ENCODE results near the gene MS4A14. TPM values are rescaled to one million over a fixed set of nuclear protein-coding genes. Genes with fewer than 3 reads are reported as not detected.

Gene MS4A14
- total RNA-seq, 1 donor from 2014 or later, result not detected

DNA sequence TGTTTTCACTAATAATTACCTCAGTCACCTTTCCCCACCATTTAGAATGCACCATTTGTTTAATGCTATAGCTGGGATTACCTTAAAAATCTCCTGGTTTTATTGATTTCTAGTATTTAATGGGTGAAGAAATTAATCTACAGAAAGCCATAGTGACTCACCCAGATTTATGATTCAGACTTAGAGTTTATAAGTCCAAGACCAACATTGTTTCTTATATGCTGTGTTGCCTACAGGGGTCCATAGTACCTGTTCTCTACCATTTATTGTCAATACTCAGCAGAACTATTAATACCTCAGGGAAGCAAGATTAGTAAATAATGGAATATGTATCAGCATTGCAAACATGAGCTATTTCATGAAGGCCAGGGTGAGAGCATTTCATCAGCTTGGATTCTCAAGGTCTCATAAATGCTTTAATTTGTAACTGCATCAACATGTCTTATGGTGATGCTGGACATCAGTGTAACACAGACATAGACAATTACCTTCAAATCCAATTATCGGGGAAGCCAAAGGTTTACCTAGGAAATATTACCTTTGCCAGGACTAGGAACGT, 25.9 kb upstream of the MS4A14 start:
- Mint-ChIP-seq H3K4me1 (ENCODE audit: low read depth) (no peaks in the 10 kb centered on the region), H3K27ac (no peak overlapping the region), H3K4me3 (ENCODE audit: low read depth) (no peak overlapping the region), H3K27me3 (ENCODE audit: low read depth) (no peaks in the 10 kb centered on the region), H3K9me3 (no peaks in the 10 kb centered on the region), H3K36me3 (ENCODE audit: low read depth) (no peaks in the 10 kb centered on the region)
- no peak for DNase-seq (ENCODE audit: low spot score)
- intact Hi-C loops (cut with micrococcal nuclease), result no loop called here

DNA sequence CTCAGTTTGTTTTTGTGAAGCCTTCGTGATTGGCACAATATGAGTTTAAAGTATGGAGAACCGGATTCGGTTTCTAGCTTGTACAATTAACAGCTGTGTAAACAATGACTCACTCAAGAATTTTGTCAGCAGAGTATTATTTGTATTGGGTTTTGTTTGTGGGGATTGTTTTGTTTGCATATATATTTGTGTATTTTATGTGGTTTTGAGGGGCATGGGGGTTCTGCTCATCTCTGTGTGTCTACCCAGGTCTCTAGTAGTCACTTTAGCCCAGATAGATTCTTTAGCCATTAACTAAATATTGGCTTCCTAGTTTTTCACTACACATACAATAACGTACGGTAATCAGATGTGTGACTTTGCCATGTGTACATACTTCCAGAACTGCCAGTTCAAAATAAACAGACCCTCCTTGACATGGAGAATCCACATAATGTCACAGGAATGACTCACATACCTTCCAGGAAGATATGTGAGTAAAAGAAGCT, 25.4 kb upstream of the MS4A14 start:
- Mint-ChIP-seq H3K27me3 (ENCODE audit: low read depth) (no peaks in the 10 kb centered on the region), H3K4me1 (ENCODE audit: low read depth) (no peaks in the 10 kb centered on the region), H3K27ac (no peak overlapping the region), H3K4me3 (ENCODE audit: low read depth) (no peak overlapping the region), H3K36me3 (ENCODE audit: low read depth) (no peaks in the 10 kb centered on the region), H3K9me3 (no peaks in the 10 kb centered on the region)
- intact Hi-C loops (cut with micrococcal nuclease), result no loop called here
- no peak for DNase-seq (ENCODE audit: low spot score)

GRCh38 chr11:60371386-60371785, 24.9 kb upstream of the MS4A14 start:
- Mint-ChIP-seq H3K27me3 (ENCODE audit: low read depth) (no peaks in the 10 kb centered on the region), H3K9me3 (no peaks in the 10 kb centered on the region), H3K36me3 (ENCODE audit: low read depth) (no peaks in the 10 kb centered on the region), H3K27ac (no peak overlapping the region), H3K4me1 (ENCODE audit: low read depth) (no peaks in the 10 kb centered on the region), H3K4me3 (ENCODE audit: low read depth) (no peak overlapping the region)
- intact Hi-C loops (cut with micrococcal nuclease), result no loop called here
- DNase-seq (ENCODE audit: low spot score), result no peak

DNA sequence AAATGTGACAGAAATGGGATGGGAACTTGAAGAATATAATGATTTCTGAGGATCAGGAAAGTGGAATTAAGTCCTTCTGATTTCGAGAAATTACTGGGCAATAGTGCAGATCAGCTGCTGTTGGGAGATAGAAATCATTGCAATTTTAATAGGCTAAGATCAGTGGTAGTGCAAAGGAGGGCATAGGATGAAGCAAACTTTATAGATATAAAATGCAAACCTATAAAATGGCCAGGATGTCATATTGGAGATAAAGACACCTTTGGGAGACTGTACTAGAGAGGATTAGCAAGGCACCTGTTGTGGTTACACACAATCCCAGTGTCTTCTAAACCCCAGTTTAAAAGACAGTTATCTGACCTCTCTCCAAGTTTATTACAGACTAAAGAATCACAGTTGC, 24.4 kb upstream of the MS4A14 start:
- no peaks in the 10 kb centered on the region for H3K4me1 Mint-ChIP-seq (ENCODE audit: low read depth)
- no peaks in the 10 kb centered on the region for H3K36me3 Mint-ChIP-seq (ENCODE audit: low read depth)
- intact Hi-C loops (cut with micrococcal nuclease), result no loop called here
- H3K27ac Mint-ChIP-seq, result no peak overlapping the region
- H3K4me3 Mint-ChIP-seq (ENCODE audit: low read depth), result no peak overlapping the region
- no peak for DNase-seq (ENCODE audit: low spot score)
- H3K27me3 Mint-ChIP-seq (ENCODE audit: low read depth), result peaks cover 2% of the 10 kb centered on the region
- no peaks in the 10 kb centered on the region for H3K9me3 Mint-ChIP-seq

DNA sequence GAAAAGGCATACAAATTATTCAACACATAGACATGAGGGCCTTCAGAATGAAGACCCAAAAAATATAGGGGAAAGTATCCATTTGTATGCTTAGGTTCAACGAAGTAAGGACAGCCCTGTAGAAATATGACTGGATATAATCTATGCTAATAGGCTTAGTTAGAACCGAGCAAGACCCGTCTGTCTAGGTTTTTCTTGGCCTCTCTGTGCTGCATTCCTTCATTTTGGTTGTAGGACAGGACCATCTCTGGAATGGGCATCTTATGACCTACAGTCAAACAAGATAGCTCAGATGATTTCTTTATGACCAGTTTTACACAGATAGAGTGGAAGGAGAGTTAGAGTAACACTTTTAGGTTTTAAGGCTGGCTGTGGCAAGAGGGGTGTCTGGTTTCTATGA, 23.5 kb upstream of the MS4A14 start:
- H3K36me3 Mint-ChIP-seq (ENCODE audit: low read depth), result no peaks in the 10 kb centered on the region
- H3K27me3 Mint-ChIP-seq (ENCODE audit: low read depth), result peaks cover 2% of the 10 kb centered on the region
- no peaks in the 10 kb centered on the region for H3K9me3 Mint-ChIP-seq
- intact Hi-C loops (cut with micrococcal nuclease), result no loop called here
- no peak overlapping the region for H3K4me3 Mint-ChIP-seq (ENCODE audit: low read depth)
- DNase-seq (ENCODE audit: low spot score), result no peak
- H3K4me1 Mint-ChIP-seq (ENCODE audit: low read depth), result peaks cover 2% of the 10 kb centered on the region
- no peak overlapping the region for H3K27ac Mint-ChIP-seq

DNA sequence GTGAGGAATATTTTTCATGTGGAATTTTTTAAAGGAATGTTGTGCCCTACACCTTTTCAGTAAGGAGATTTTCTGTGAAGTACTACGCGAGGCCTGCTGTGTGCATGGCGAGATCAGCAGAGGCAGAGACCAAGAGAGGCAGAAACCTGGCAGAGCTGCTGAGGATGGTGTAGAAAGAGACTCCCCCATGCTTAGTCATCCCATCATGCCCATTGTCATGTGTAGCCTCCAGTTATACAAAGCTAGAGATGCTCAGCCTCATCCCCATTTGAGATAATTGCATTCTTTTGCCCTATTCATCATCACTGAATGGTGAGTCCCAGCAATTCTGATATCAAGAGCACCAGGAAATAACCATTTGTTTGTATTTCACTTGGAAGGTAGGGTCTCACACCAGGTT, 20.9 kb upstream of the MS4A14 start:
- H3K4me1 Mint-ChIP-seq (ENCODE audit: low read depth), result peaks cover 7% of the 10 kb centered on the region
- no peak for DNase-seq (ENCODE audit: low spot score)
- no peak overlapping the region for H3K4me3 Mint-ChIP-seq (ENCODE audit: low read depth)
- H3K9me3 Mint-ChIP-seq, result no peaks in the 10 kb centered on the region
- peaks cover 9% of the 10 kb centered on the region for H3K27me3 Mint-ChIP-seq (ENCODE audit: low read depth)
- H3K36me3 Mint-ChIP-seq (ENCODE audit: low read depth), result no peaks in the 10 kb centered on the region
- H3K27ac Mint-ChIP-seq, result no peak overlapping the region
- intact Hi-C loops (cut with micrococcal nuclease), result no loop called here

GRCh38 chr11:60376601-60377000, 19.7 kb upstream of the MS4A14 start:
- DNase-seq (ENCODE audit: low spot score), result no peak
- Mint-ChIP-seq H3K4me1 (ENCODE audit: low read depth) (peaks cover 7% of the 10 kb centered on the region), H3K36me3 (ENCODE audit: low read depth) (no peaks in the 10 kb centered on the region), H3K9me3 (no peaks in the 10 kb centered on the region), H3K27ac (no peak overlapping the region), H3K4me3 (ENCODE audit: low read depth) (no peak overlapping the region), H3K27me3 (ENCODE audit: low read depth) (peaks cover 9% of the 10 kb centered on the region)
- intact Hi-C loops (cut with micrococcal nuclease), result no loop called here

DNA sequence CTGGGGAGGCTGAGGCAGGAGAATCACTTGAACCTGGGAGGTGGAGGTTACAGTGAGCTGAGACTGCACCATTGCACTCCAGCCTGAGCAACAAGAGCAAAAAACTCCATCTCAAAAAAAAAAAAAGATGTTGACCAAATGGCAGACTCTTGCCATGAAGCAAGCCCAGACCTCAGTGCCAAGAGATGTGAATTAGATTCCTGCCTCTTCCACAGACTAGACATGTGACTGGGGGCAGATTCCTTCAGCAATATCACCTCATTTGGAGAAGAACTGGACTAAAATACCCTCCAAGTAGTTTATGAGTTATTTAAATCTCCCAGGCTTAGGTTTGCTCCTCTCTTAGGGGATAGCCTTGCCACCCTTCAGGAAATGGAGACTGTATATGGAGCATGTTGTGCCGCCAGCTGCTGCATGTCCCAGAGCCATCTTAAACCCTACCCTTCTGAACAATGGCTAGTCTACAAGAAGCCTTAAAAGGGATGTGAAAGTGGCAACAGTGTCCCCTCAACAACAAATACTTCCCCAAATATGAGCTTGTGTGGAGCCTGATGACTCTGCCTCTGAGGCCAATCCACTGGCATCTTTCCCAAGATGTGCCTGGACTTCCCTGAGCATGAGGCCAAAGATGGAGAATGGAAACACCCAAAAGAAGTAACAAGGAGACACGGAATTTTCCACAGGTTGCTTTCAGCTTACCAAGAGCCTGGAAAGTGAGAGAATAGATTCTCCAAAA, 18.7 kb upstream of the MS4A14 start:
- Mint-ChIP-seq H3K9me3 (no peaks in the 10 kb centered on the region), H3K4me3 (ENCODE audit: low read depth) (no peak overlapping the region)
- intact Hi-C loops (cut with micrococcal nuclease), result no loop called here

DNA sequence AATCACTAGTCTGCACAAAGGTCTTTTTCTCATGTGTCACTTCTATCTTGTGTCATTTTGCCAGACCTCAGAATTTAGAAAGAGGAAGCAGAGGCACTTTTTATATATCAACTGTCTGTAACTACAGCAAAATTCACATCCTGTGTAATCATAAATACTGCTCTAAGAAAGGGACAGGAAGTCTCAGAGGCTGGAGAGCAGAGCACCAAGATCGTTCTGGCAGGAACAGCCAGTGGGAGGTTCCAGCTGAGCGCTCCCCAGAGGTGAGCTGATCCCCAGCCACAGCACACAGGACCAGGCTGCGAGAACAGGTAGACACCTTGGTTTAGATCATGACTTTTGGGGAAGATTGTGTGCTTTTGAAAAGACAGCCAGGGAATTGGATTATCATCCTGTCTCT, 17.9 kb upstream of the MS4A14 start, which contains the start of gene MS4A7:
Gene MS4A7, plus strand, starts transcription at position 179 of the 400 bp plus-strand sequence. CDS start 4,610 bp downstream, outside the sequence.
- DNase-seq (ENCODE audit: low spot score), result no peak
- Mint-ChIP-seq H3K27me3 (ENCODE audit: low read depth) (peaks cover 9% of the 10 kb centered on the region), H3K4me1 (ENCODE audit: low read depth) (peaks cover 7% of the 10 kb centered on the region), H3K36me3 (ENCODE audit: low read depth) (no peaks in the 10 kb centered on the region), H3K9me3 (no peaks in the 10 kb centered on the region), H3K27ac (no peak within 1 kb of the TSS), H3K4me3 (ENCODE audit: low read depth) (no peak within 1 kb of the TSS)
- intact Hi-C loops (cut with micrococcal nuclease), result no loop called here

More for the DNA sequence above, 18.7 kb upstream of the MS4A14 start:
- Mint-ChIP-seq H3K4me1 (ENCODE audit: low read depth) (peaks cover 7% of the 10 kb centered on the region), H3K36me3 (ENCODE audit: low read depth) (no peaks in the 10 kb centered on the region), H3K27me3 (ENCODE audit: low read depth) (peaks cover 9% of the 10 kb centered on the region), H3K27ac (no peak overlapping the region)
- DNase-seq (ENCODE audit: low spot score), result no peak

DNA sequence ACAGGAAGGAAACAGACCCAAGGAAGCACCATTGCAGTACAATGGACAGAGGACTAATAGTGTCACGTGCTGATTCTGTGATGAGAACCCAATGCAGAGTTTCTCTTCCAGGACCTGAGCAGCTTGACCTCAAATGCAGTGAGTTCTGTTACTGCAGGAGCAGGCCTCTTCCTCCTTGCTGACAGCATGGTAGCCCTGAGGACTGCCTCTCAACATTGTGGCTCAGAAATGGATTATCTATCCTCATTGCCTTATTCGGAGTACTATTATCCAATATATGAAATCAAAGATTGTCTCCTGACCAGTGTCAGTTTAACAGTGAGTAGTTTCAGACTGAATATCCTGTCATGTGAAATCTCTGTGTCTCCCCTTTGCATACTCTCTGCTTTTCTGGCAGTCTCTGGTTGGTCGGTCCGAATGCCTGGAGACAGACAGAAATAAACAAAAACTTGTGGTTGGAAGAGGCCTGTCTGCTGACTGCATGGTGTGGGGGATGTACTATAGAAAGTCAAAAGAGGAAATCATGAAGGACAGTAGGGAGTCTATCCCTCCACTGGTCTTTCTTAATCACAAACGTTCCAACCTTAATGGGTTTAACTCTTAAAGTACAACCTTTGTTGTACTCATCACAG, 6.9 kb upstream of the MS4A14 start:
- Mint-ChIP-seq H3K4me3 (ENCODE audit: low read depth) (no peak overlapping the region), H3K9me3 (no peaks in the 10 kb centered on the region), H3K4me1 (ENCODE audit: low read depth) (no peaks in the 10 kb centered on the region), H3K27me3 (ENCODE audit: low read depth) (peaks cover 1% of the 10 kb centered on the region), H3K27ac (no peak overlapping the region), H3K36me3 (ENCODE audit: low read depth) (no peaks in the 10 kb centered on the region)
- no peak for DNase-seq (ENCODE audit: low spot score)
- intact Hi-C loops (cut with micrococcal nuclease), result no loop called here

DNA sequence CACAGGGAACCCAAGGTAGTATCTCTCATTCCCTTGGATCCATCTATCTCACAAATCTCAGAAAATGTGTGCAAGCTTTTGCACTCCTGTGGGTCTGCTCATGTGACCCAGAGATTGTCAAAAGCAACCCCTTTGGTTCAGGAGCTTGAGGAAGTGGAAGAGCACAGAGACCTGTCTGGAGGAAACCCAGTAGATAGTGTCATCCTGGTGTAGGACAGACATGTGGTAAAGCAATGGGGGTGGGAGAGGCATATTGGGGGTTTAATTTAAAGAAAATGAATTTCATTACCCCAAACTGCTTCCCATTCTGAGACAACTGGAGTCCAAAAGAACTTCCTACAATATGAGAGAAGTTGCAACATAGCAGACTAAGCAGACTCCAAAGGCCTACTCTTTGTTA, 5.8 kb upstream of the MS4A14 start:
- no peaks in the 10 kb centered on the region for H3K4me1 Mint-ChIP-seq (ENCODE audit: low read depth)
- H3K27me3 Mint-ChIP-seq (ENCODE audit: low read depth), result peaks cover 1% of the 10 kb centered on the region

DNA sequence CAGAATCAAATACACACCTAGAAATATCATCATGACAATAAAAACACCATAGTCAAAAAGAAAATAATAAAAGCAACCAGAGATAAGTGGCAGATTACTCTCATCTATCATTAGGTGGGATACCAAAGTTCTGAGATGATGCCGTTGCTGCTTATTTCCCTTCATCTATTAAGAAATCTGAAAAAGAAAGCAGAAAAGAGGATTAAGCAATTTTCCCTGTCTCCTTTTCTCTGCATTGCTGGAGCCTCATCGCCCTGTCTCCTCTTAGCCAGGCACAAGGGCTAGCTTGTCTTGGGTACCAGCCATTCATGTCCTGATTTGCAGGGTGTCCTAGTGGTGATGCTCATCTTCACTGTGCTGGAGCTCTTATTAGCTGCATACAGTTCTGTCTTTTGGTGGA, 3.9 kb upstream of the MS4A14 start:
- H3K9me3 Mint-ChIP-seq, result no peaks in the 10 kb centered on the region
- H3K27ac Mint-ChIP-seq, result no peak overlapping the region
- intact Hi-C loops (cut with micrococcal nuclease), result no loop called here
- H3K27me3 Mint-ChIP-seq (ENCODE audit: low read depth), result peaks cover 3% of the 10 kb centered on the region
- no peaks in the 10 kb centered on the region for H3K36me3 Mint-ChIP-seq (ENCODE audit: low read depth)
- no peak for DNase-seq (ENCODE audit: low spot score)
- no peaks in the 10 kb centered on the region for H3K4me1 Mint-ChIP-seq (ENCODE audit: low read depth)
- no peak overlapping the region for H3K4me3 Mint-ChIP-seq (ENCODE audit: low read depth)

More for the DNA sequence above, 5.8 kb upstream of the MS4A14 start:
- no peak overlapping the region for H3K27ac Mint-ChIP-seq
- H3K4me3 Mint-ChIP-seq (ENCODE audit: low read depth), result no peak overlapping the region
- H3K9me3 Mint-ChIP-seq, result no peaks in the 10 kb centered on the region
- intact Hi-C loops (cut with micrococcal nuclease), result no loop called here
- no peak for DNase-seq (ENCODE audit: low spot score)
- no peaks in the 10 kb centered on the region for H3K36me3 Mint-ChIP-seq (ENCODE audit: low read depth)

- Mint-ChIP-seq H3K36me3 (ENCODE audit: low read depth) (no peaks in the 10 kb centered on the region), H3K27ac (no peak overlapping the region), H3K4me1 (ENCODE audit: low read depth) (no peaks in the 10 kb centered on the region), H3K9me3 (no peaks in the 10 kb centered on the region), H3K4me3 (ENCODE audit: low read depth) (no peak overlapping the region), H3K27me3 (ENCODE audit: low read depth) (peaks cover 3% of the 10 kb centered on the region)
- DNase-seq (ENCODE audit: low spot score), result no peak
- intact Hi-C loops (cut with micrococcal nuclease), result no loop called here
These were observed 3.2 kb upstream of the MS4A14 start for GRCh38 chr11:60393016-60393415.

All from activated T-helper 2 cell treated with anti-CD3 and anti-CD28 coated beads, Interferon-gamma antibody, Interleukin-2, Interleukin-4, amounts not matched to agents 10 μg/mL and 5 μg/mL and 100 μg/mL, durations not matched to agents 14 hours and 24 hours and 36 hours (primary cell).